K562 (cell line): ENCODE measurements around the gene PIK3R4. TPM values are rescaled to one million over a fixed set of nuclear protein-coding genes. Genes with fewer than 3 reads are reported as not detected.

Source experiments
- ATF6 ChIP-seq: sonication (generic); formaldehyde crosslinking; IDR thresholded peaks from 2 replicates; pipeline ENCODE4 v1.4.0; 2020; ENCODE audit warnings: mild to moderate bottlenecking, missing genetic modification reagents
- FOXA3 ChIP-seq, 2 experiments: fragments of 450-650 bp in 1 of 2; sonication (generic) in 1 of 2; formaldehyde crosslinking; IDR thresholded peaks in 1 of 2; conservative IDR thresholded peaks in 1 of 2; 2 replicates each; pipeline versions ENCODE4 v1.4.0 to v1.8.0; 2020 to 2022; ENCODE audit warnings: mild to moderate bottlenecking in 2 of 2, missing genetic modification reagents in 1 of 2
- FUS ChIP-seq: fragments of 200-400 bp; formaldehyde crosslinking; optimal IDR thresholded peaks from 2 replicates; pipeline ENCODE3; 2017; ENCODE audit warnings: low read depth, low read length
- HCFC1 ChIP-seq: IDR thresholded peaks from 2 replicates; pipeline ENCODE4 v1.6.1; 2012; ENCODE audit warnings: low read depth, low read length, improper control_type of control experiment
- ILK ChIP-seq: fragments of 450-650 bp; IDR thresholded peaks from 2 replicates; pipeline ENCODE4 v1.6.1; 2016; ENCODE audit warnings: missing genetic modification characterization, low read depth, mild to moderate bottlenecking, missing compliant biosample characterization, moderate library complexity, borderline replicate concordance
- MCM3 ChIP-seq: fragments of 450-650 bp; IDR thresholded peaks from 2 replicates; pipeline ENCODE4 v1.6.1; 2016
- MYNN ChIP-seq, 2 experiments: sonication (generic); formaldehyde crosslinking in 1 of 2; IDR thresholded peaks; 2 replicates each; pipeline versions ENCODE4 v1.5.0 to v1.6.1; 2016 to 2020; ENCODE audit warnings: antibody characterized with exemption in 1 of 2, missing genetic modification reagents in 1 of 2
- NFIC ChIP-seq: fragments of 450-650 bp; IDR thresholded peaks from 2 replicates; pipeline ENCODE4 v1.6.1; 2017; ENCODE audit warnings: mild to moderate bottlenecking, inconsistent platforms
- NKRF ChIP-seq: fragments of 450-650 bp; IDR thresholded peaks from 2 replicates; pipeline ENCODE4 v1.6.1; 2016; ENCODE audit warnings: borderline replicate concordance
- PCBP2 ChIP-seq: fragments of 200-400 bp; formaldehyde crosslinking; IDR thresholded peaks from 2 replicates; pipeline ENCODE4 v1.6.1; 2018; ENCODE audit warnings: low read length, low read depth, mild to moderate bottlenecking, moderate library complexity; ENCODE audit not compliant: poor library complexity, severe bottlenecking
- POLR2A ChIP-seq: fragments of 450-650 bp; conservative IDR thresholded peaks from 2 replicates; pipeline ENCODE4 v1.6.1; 2016
- PURB ChIP-seq: sonication (generic); formaldehyde crosslinking; IDR thresholded peaks from 2 replicates; pipeline ENCODE4 v1.9.0; 2021; ENCODE audit warnings: low read depth, mild to moderate bottlenecking, missing genetic modification reagents
- PYGO2 ChIP-seq: fragments of 450-650 bp; IDR thresholded peaks from 2 replicates; pipeline ENCODE4 v1.6.1; 2016; ENCODE audit warnings: mild to moderate bottlenecking, missing genetic modification characterization, moderate library complexity, missing compliant biosample characterization
- RBM34 ChIP-seq: fragments of 200-400 bp; formaldehyde crosslinking; IDR thresholded peaks from 2 replicates; pipeline ENCODE4 v1.6.1; 2018; ENCODE audit warnings: low read length, borderline replicate concordance; ENCODE audit not compliant: insufficient read depth
- SRSF3 ChIP-seq: fragments of 200-400 bp; formaldehyde crosslinking; IDR thresholded peaks from 2 replicates; pipeline ENCODE4 v1.6.1; 2016; ENCODE audit warnings: mild to moderate bottlenecking, low read length, moderate library complexity; ENCODE audit not compliant: insufficient read depth
- SRSF7 ChIP-seq: fragments of 200-400 bp; formaldehyde crosslinking; optimal IDR thresholded peaks from 2 replicates; pipeline ENCODE3; 2017; ENCODE audit warnings: mild to moderate bottlenecking, low read depth, low read length
- TAF7 ChIP-seq: fragments of 450-650 bp; IDR thresholded peaks from 2 replicates; pipeline ENCODE4 v1.6.1; 2016; ENCODE audit warnings: missing genetic modification characterization, missing compliant biosample characterization
- ZNF347 ChIP-seq: fragments of 450-650 bp; formaldehyde crosslinking; IDR thresholded peaks from 2 replicates; pipeline ENCODE4 v1.4.0; 2020; ENCODE audit warnings: low read depth, mild to moderate bottlenecking, moderate library complexity
- ZNF696 ChIP-seq: fragments of 250-450 bp; sonication (Bioruptor Pico); conservative IDR thresholded peaks from 2 replicates; pipeline ENCODE4 v1.4.0; 2020; ENCODE audit warnings: mild to moderate bottlenecking, moderate library complexity
- ZSCAN32 ChIP-seq: fragments of 450-650 bp; formaldehyde crosslinking; IDR thresholded peaks from 2 replicates; pipeline ENCODE4 v1.4.0; 2020; ENCODE audit warnings: mild to moderate bottlenecking, moderate library complexity
- polyA plus RNA-seq, 8 experiments: library from polyadenylated mRNA; depleted of rRNA in 4 of 8; stranded (reverse) in 5 of 8; unstranded in 3 of 8; fragments of >200 nt; fragmentation: Nextera tagmentation in 2 of 8; fragmentation: Illumina TruSeq in 1 of 8; extraction: Ambion mirVana in 2 of 8; extraction: Trizol in 1 of 8; gene quantifications; 2 replicates each; pipeline versions ENCODE4 v1.2.1 to v1.2.3, GENCODE V29; 2011 to 2014; ENCODE audit warnings: inconsistent platforms in 1 of 8, missing spikeins in 1 of 8
- total RNA-seq, 7 experiments: library from RNA; depleted of rRNA in 6 of 7; stranded (reverse); fragments of >200 nt in 6 of 7; fragmentation: Illumina TruSeq in 2 of 7; extraction: Trizol in 2 of 7; gene quantifications; 2 replicates each; pipeline versions ENCODE4 v1.2.1 to v1.2.3, GENCODE V29; 2011 to 2021; ENCODE audit warnings: low replicate concordance in 1 of 7
- TF ChIP-seq, protein P1 (sequence below): fragments of 250-450 bp; sonication (Bioruptor Pico); IDR thresholded peaks from 2 replicates; pipeline ENCODE4 v1.4.0; 2020; ENCODE audit warnings: mild to moderate bottlenecking, moderate library complexity

The PIK3R4 gene
- total and polyA plus RNA-seq, 9 of the 15 experiments (the other 6 are each of a cell fraction or from before 2014, with no cell fraction given): 20.6 to 45.8 (median 26.0) TPM

DNA sequence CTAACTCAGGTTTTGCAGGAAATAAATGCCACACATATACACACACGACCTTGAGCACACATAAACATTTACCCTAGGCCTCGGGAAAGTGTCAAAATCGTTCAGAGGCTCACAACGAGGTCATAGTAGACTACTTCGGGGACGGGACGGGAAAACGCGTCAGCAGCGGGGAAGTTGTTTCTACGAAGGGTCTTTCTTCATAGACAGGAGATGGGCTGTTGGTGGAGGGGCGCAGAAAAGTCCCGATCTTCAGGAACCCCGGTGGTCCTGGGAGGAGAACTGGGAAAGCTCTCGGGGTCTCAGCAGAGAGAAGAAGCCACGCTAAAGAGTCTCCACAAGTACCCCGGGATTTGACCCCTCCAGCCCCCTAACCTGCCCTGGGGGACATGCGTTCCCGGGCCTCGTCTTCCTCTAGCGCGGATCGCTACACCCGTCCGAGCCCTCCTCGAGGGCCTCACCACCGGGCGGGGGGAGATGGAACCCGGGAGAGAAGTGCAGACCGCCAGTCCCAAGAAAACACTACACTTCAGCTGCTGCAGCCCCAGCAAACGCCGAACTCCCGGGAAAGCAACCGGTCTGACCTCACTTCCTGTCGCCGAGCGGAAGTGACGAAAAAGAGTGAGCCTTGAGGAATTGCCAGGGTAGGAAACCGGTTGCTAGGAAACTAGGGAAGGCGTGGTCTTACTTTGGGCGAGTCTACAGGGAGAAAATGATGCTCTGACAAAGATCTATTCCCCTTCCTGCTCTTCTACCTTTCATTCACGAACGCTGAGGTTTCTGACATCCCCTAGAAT lies at the start of gene PIK3R4 (continued):
- TF ChIP-seq ZNF347 (CRISPR knock-in tag) (no peak), NKRF (peak; percentile 59; the same call in 1 of the 2 replicates), SRSF3 (no peak), ZSCAN32 (CRISPR knock-in tag) (no peak), MYNN (IDR thresholded peaks at IDR 0.05) (no peak), MYNN (CRISPR knock-in tag; IDR thresholded peaks at IDR 0.05) (no peak), TAF7 (tag) (no peak), PURB (no peak), SRSF7 (no peak), HCFC1 (peak; percentile 63), RBM34 (no peak), POLR2A (peak; percentile 78), FUS (no peak), ILK (tag) (no peak), ZNF696 (CRISPR knock-in tag) (no peak), MCM3 (no peak), PYGO2 (no peak), PCBP2 (no peak), FOXA3 (CRISPR knock-in tag; conservative IDR thresholded peaks at IDR 0.05 in 1 of 2, IDR thresholded peaks at IDR 0.05 in 1 of 2) (no peak), ATF6 (CRISPR knock-in tag) (no peak), NFIC (no peak)
- TF ChIP-seq, protein P1, sequence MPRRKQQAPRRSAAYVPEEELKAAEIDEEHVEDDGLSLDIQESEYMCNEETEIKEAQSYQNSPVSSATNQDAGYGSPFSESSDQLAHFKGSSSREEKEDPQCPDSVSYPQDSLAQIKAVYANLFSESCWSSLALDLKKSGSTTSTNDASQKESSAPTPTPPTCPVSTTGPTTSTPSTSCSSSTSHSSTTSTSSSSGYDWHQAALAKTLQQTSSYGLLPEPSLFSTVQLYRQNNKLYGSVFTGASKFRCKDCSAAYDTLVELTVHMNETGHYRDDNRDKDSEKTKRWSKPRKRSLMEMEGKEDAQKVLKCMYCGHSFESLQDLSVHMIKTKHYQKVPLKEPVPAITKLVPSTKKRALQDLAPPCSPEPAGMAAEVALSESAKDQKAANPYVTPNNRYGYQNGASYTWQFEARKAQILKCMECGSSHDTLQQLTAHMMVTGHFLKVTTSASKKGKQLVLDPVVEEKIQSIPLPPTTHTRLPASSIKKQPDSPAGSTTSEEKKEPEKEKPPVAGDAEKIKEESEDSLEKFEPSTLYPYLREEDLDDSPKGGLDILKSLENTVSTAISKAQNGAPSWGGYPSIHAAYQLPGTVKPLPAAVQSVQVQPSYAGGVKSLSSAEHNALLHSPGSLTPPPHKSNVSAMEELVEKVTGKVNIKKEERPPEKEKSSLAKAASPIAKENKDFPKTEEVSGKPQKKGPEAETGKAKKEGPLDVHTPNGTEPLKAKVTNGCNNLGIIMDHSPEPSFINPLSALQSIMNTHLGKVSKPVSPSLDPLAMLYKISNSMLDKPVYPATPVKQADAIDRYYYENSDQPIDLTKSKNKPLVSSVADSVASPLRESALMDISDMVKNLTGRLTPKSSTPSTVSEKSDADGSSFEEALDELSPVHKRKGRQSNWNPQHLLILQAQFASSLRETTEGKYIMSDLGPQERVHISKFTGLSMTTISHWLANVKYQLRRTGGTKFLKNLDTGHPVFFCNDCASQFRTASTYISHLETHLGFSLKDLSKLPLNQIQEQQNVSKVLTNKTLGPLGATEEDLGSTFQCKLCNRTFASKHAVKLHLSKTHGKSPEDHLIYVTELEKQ (CRISPR knock-in tag): no peak
